Subcutaneous adipose tissue (tissue), 4 donors: ENCODE data around the gene SLC26A8. TPM values are rescaled to one million over a fixed set of nuclear protein-coding genes. Genes with fewer than 3 reads are reported as not detected.

Experiments
- CTCF ChIP-seq: fragments of 450-650 bp; IDR thresholded peaks from one replicate; pipeline ENCODE4 v1.5.1; 2016; ENCODE audit warnings: low read depth, mild to moderate bottlenecking, control low read depth, antibody characterized with exemption, moderate library complexity
- total RNA-seq, 4 donors: library from RNA; depleted of rRNA; stranded (reverse); fragments of >200 nt; gene quantifications; one replicate each; pipeline ENCODE4 v1.1.0, GENCODE V29; 2016

SLC26A8 gene
- total RNA-seq, 4 donors from 2014 or later, result 0.33 to 2.2 (median 2.0) TPM; not detected in 1

- TF ChIP-seq CTCF, result no peak
These were observed 13.9 kb upstream of the SLC26A8 start for GRCh38 chr6:36038120-36038876.

- no peak for TF ChIP-seq CTCF
These were observed 10.8 kb upstream of the SLC26A8 start for GRCh38 chr6:36035225-36035624.

- TF ChIP-seq CTCF, result no peak
These were observed 10.0 kb upstream of the SLC26A8 start for GRCh38 chr6:36034441-36034840.

- no peak for TF ChIP-seq CTCF
These were observed 9.5 kb upstream of the SLC26A8 start for GRCh38 chr6:36033935-36034334.

GRCh38 chr6:36032261-36032660 is 7.8 kb upstream of the SLC26A8 start:
- TF ChIP-seq CTCF, result no peak

GRCh38 chr6:36029464-36029863 is 5.0 kb upstream of the SLC26A8 start:
- no peak for TF ChIP-seq CTCF

GRCh38 chr6:36028877-36029324 is 4.5 kb upstream of the SLC26A8 start:
- TF ChIP-seq CTCF, result no peak
